Lower lobe of right lung (tissue), 2 donors: ENCODE results near the gene SIAH1. TPM values are rescaled to one million over a fixed set of nuclear protein-coding genes. Genes with fewer than 3 reads are reported as not detected.
A peak's percentile ranks its signal among the peaks of the same experiment; 100 is the strongest.
"Not testable (repeated sequence)": the region's sequence is repeated elsewhere in the genome, so short reads cannot be mapped to it uniquely, and the experiment has no call there.

Source experiments
- ATAC-seq, 2 donors: fragments of 200-7000 bp; cut with Tn5 transposase; one replicate each; pipeline ENCODE4 v1.9.1; 2020 to 2022; ENCODE audit warnings: mild to moderate bottlenecking in 2 of 2, moderate library complexity in 2 of 2
- DNase-seq: peaks from one replicate; pipeline ENCODE4 v3.0.0-alpha.2; 2020
- H3K27ac ChIP-seq: fragments of 200-600 bp; one replicate; pipeline ENCODE4 v1.8.0; 2022
- H3K27me3 ChIP-seq: fragments of 200-600 bp; one replicate; pipeline ENCODE4 v1.8.0; 2022; ENCODE audit warnings: low read depth
- H3K36me3 ChIP-seq: fragments of 200-600 bp; one replicate; pipeline ENCODE4 v1.8.0; 2022; ENCODE audit warnings: mild to moderate bottlenecking
- H3K4me1 ChIP-seq: fragments of 200-600 bp; one replicate; pipeline ENCODE4 v1.8.0; 2022
- H3K4me3 ChIP-seq: fragments of 200-600 bp; one replicate; pipeline ENCODE4 v1.8.0; 2022; ENCODE audit warnings: mild to moderate bottlenecking
- H3K9me3 ChIP-seq: fragments of 200-600 bp; one replicate; pipeline ENCODE4 v1.8.0; 2022
- intact Hi-C: fragments of 100-400 bp; cut with DNase I; formaldehyde crosslinking; loops from one replicate; pipeline ENCODE4 v1.11.0; 2022
- total RNA-seq: library from RNA; stranded (reverse); fragmentation: NEBNext Ultra II Directional; extraction: Animal tissue kit (Norgen Biotek cat#: 25700); gene quantifications from one replicate; pipeline ENCODE4 v1.2.1, GENCODE V29; 2021
- TF ChIP-seq, protein P1 (sequence below): fragments of 200-600 bp; IDR thresholded peaks from one replicate; pipeline ENCODE4 v1.8.0; 2022; ENCODE audit warnings: antibody characterized with exemption, mild to moderate bottlenecking
- donor health status: DM: no; HTN: yes; CAD: no; lungs with severe emphysema.

SIAH1 gene
- total RNA-seq, 1 donor from 2014 or later: 24.4 TPM

DNA sequence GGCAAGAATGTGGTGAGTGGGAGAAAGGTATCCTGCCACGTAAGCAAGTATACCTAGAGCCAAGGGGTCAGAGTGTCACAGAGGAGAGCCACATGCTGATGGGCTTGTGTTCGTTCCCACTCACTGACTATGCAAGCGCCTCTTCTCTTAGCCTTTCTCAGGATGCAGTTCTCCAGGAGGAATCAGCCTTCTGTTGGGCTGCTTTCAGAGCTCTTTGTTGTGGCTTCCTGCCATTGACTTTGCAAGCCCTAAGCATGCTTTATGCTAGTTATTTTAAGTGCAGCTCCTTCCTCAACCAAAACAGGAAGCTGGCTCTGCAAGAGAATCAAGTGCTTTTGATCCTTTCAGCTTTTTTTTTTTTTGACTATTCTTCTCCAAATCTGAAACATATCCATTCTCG is 66.6 kb downstream of the SIAH1 start:
- peaks cover 24% of the 10 kb centered on the region for H3K4me1 ChIP-seq
- no peaks in the 10 kb centered on the region for H3K9me3 ChIP-seq
- H3K27ac ChIP-seq: peak overlapping the region; percentile 61
- peaks cover 15% of the 10 kb centered on the region for H3K36me3 ChIP-seq
- TF ChIP-seq, protein P1, sequence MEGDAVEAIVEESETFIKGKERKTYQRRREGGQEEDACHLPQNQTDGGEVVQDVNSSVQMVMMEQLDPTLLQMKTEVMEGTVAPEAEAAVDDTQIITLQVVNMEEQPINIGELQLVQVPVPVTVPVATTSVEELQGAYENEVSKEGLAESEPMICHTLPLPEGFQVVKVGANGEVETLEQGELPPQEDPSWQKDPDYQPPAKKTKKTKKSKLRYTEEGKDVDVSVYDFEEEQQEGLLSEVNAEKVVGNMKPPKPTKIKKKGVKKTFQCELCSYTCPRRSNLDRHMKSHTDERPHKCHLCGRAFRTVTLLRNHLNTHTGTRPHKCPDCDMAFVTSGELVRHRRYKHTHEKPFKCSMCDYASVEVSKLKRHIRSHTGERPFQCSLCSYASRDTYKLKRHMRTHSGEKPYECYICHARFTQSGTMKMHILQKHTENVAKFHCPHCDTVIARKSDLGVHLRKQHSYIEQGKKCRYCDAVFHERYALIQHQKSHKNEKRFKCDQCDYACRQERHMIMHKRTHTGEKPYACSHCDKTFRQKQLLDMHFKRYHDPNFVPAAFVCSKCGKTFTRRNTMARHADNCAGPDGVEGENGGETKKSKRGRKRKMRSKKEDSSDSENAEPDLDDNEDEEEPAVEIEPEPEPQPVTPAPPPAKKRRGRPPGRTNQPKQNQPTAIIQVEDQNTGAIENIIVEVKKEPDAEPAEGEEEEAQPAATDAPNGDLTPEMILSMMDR: no peak
- DNase-seq (no peak), ATAC-seq (peak; percentile 49 to 67)
- intact Hi-C loops: no loop called here
- H3K4me3 ChIP-seq: no peak overlapping the region
- no peaks in the 10 kb centered on the region for H3K27me3 ChIP-seq

DNA sequence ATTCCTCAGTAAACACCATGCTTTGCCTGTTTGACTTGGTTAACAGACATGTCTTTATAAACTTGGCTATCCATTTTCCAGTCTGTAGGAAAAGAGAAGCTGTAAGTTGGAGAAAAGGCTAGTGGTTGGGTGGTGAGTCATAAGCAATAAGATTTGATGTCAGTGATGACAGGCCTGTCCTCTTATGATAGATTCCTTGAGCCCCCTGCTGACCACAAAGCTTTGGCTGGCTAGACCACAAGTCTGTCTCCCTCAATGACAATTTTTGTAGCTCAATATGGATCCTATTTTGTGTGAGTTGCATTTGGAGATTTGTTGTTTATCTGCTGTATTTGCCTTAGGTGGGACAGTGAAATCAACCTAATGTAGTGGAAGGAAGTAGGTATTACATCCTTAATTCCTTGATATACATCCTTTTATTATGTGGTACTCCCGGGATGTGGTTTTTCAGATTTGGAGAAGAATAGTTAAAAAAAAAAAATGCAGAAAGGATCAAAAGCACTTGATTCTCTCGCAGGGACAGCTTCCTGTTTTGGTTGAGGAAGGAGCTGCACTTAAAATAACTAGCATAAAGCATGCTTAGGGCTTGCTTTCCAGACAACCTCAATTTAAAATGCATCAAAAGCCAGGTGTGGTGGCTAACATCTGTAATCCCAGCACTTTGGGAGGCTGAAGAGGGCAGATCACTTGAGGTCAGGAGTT is 67.4 kb downstream of the SIAH1 start:
- Histone ChIP-seq H3K9me3 (no peaks in the 10 kb centered on the region), H3K36me3 (peaks cover 15% of the 10 kb centered on the region), H3K4me3 (no peak overlapping the region), H3K27me3 (no peaks in the 10 kb centered on the region), H3K4me1 (peaks cover 24% of the 10 kb centered on the region), H3K27ac (peak overlapping the region; percentile 61)
- intact Hi-C loops: no loop called here
- ATAC-seq (no peak), DNase-seq (no peak)
- TF ChIP-seq, protein P1: no peak

DNA sequence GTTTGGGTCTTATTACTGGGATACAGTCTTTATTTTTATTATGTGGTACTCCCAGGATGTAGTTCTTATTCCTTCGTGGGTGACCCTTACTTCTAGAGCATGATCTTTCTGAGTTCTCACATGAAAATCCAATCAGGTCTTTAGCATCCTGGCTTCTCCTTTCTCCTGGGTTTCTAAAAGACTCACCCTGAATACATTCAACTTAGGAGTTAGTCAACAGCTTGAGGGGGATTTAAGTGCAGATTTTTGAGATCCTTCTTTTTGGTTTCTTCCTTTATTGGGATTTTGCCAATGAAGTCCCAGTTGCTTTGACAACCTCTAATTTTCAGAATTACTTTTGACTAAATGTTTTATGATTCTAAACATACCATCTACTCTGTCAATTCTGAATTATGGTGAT is 68.2 kb downstream of the SIAH1 start:
- Histone ChIP-seq H3K36me3 (peaks cover 10% of the 10 kb centered on the region), H3K27ac (no peak overlapping the region), H3K4me1 (peaks cover 24% of the 10 kb centered on the region), H3K9me3 (no peaks in the 10 kb centered on the region), H3K27me3 (no peaks in the 10 kb centered on the region), H3K4me3 (no peak overlapping the region)
- intact Hi-C loops: no loop called here
- ATAC-seq: no peak
- TF ChIP-seq, protein P1: no peak
- no peak for DNase-seq

DNA sequence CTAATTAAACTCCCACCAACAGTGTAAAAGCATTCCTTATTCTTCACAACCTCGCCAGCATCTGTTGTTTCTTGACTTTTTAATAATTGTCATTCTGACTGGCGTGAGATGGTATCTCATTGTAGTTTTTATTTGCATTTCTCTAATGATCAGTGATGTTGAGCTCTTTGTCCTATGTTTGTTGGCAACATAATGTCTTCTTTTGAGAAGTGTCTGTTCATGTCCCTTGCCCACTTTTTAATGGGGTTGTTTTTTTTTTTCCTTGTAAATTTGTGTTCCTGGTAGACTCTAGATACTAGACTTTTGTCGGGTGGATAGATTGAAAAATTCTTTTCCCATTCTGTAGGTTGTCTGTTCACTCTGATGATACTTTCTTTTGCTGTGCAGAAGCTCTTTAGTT is 71.3 kb downstream of the SIAH1 start:
- Histone ChIP-seq H3K9me3 (peaks cover 25% of the 10 kb centered on the region), H3K4me1 (peaks cover 17% of the 10 kb centered on the region), H3K36me3 (peaks cover 11% of the 10 kb centered on the region)
- H3K27me3 ChIP-seq, H3K4me3 ChIP-seq, DNase-seq, ATAC-seq, H3K27ac ChIP-seq, intact Hi-C loops: not testable (repeated sequence)

DNA sequence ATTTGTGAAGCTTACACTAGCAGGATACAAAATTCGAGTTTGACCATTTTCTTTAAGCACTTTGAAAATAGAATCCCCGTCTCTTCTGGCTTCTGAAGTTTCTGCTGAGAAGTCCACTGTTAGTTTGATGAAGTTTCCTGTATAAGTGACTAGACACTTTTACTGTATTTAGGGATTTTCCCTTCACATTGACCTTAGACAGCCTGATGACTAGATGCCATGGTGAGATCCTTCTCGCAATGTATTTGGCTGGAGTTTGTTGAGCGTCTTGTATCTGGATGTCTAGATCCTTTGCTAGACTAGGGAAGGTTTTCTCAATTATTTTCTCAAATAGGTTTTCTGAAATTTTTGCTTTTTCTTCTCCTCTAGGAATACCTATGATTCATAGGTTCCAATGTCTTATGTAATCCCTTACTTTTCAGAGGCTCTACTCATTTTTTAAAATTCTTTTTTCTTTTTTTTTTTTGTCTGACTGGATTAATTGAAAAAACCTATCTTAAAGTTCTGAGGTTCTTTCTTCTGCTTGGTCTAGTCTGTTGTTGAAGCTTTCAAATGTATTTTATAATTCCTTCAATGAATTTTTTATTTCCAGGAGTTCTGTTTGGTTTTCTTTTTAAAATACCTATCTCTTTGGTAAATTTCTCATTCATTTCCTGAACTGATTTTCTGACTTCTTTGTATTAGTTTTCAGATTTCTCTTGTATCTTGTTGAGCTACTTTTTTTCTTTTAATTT is 74.1 kb downstream of the SIAH1 start:
- no peak overlapping the region for H3K27ac ChIP-seq
- no peaks in the 10 kb centered on the region for H3K4me1 ChIP-seq
- H3K27me3 ChIP-seq: no peaks in the 10 kb centered on the region
- TF ChIP-seq, protein P1: no peak
- intact Hi-C loops: no loop called here
- H3K4me3 ChIP-seq: no peak overlapping the region
- H3K9me3 ChIP-seq: peaks cover 32% of the 10 kb centered on the region
- peaks cover 25% of the 10 kb centered on the region for H3K36me3 ChIP-seq
- ATAC-seq (no peak), DNase-seq (no peak)

Other genes with a start within 250 kb of the SIAH1 start
- gene ABCC12, start 229.4 kb downstream of the SIAH1 start, total RNA-seq: not detected
- gene LONP2, start 141.1 kb downstream of the SIAH1 start, total RNA-seq: 61.0 TPM
- gene ABCC11, start 137.9 kb downstream of the SIAH1 start, total RNA-seq: not detected
- gene N4BP1, start 224.8 kb upstream of the SIAH1 start, total RNA-seq: 64.9 TPM